H1 (cell line): ENCODE data around the gene CCDC33. TPM values are rescaled to one million over a fixed set of nuclear protein-coding genes. Genes with fewer than 3 reads are reported as not detected.
A peak's percentile ranks its signal among the peaks of the same experiment; 100 is the strongest.

Source experiments
- CTCF ChIA-PET: fragments of 300-600 bp; sonication (Branson Sonifier 250); formaldehyde crosslinking; loops from one replicate; lab custom pipeline; 2021; ENCODE audit not compliant: partially characterized antibody; lab: Charles Lee
- POLR2A ChIA-PET: fragments of 300-600 bp; sonication (Branson Sonifier 250); formaldehyde crosslinking; loops from one replicate; lab custom pipeline; 2021; ENCODE audit warnings: inconsistent platforms; ENCODE audit not compliant: partially characterized antibody; lab: Charles Lee
- DNase-seq, 2 experiments: peaks; one replicate each; pipeline versions ENCODE4 v3.0.0 to v3.0.0-alpha.2; 2010 to 2022; ENCODE audit warnings: low spot score in 2 of 2, low read depth in 1 of 2, mixed read lengths in 1 of 2
- FAIRE-seq: peaks from 2 replicates; lab custom pipeline; 2011; peaks lifted over from hg19 to GRCh38; lab: Jason Lieb, UNC
- H2AFZ ChIP-seq: 2 replicates; pipeline ENCODE4 v1.8.1; 2012; ENCODE audit warnings: low read length, inconsistent platforms
- H2AK5ac ChIP-seq: 2 replicates; pipeline ENCODE4 v1.6.1; 2013; ENCODE audit warnings: low read depth, low read length
- H2BK120ac ChIP-seq: replicated peaks from 2 replicates; pipeline ENCODE3; 2013; ENCODE audit warnings: low read depth, low read length, inconsistent platforms
- H2BK12ac ChIP-seq: 2 replicates; pipeline ENCODE4 v1.6.1; 2013; ENCODE audit warnings: low read depth, low read length
- H2BK15ac ChIP-seq: 2 replicates; pipeline ENCODE4 v1.6.1; 2013; ENCODE audit warnings: low read length
- H2BK20ac ChIP-seq: 2 replicates; pipeline ENCODE4 v1.6.1; 2013; ENCODE audit warnings: low read length
- H2BK5ac ChIP-seq: 2 replicates; pipeline ENCODE4 v1.6.1; 2013; ENCODE audit warnings: low read depth, low read length
- H3K14ac ChIP-seq: 2 replicates; pipeline ENCODE4 v1.6.1; 2013; ENCODE audit warnings: inconsistent platforms; ENCODE audit not compliant: insufficient read length
- H3K18ac ChIP-seq: 2 replicates; pipeline ENCODE4 v1.6.1; 2013; ENCODE audit warnings: low read length; ENCODE audit errors: extremely low read depth
- H3K23ac ChIP-seq: 2 replicates; pipeline ENCODE4 v1.6.1; 2013; ENCODE audit warnings: inconsistent platforms; ENCODE audit not compliant: insufficient read length
- H3K23me2 ChIP-seq: 2 replicates; pipeline ENCODE4 v1.6.1; 2013; ENCODE audit warnings: low read depth, low read length
- H3K27ac ChIP-seq: 2 replicates; pipeline ENCODE4 v1.6.1; 2011; ENCODE audit warnings: low read depth, low read length, inconsistent platforms
- H3K27me3 ChIP-seq, 4 experiments: replicated peaks in 1 of 4; 1 replicate in 1 of 4; 2 replicates in 3 of 4; pipeline versions ENCODE4 v1.6.1 to v1.8.1; 2011 to 2013; ENCODE audit warnings: low read length in 3 of 4, mild to moderate bottlenecking in 3 of 4, inconsistent platforms in 2 of 4, mixed read lengths in 2 of 4, moderate library complexity in 1 of 4; ENCODE audit not compliant: control insufficient read depth in 3 of 4, insufficient read depth in 3 of 4; ENCODE audit errors: extremely low read depth in 1 of 4
- H3K36me3 ChIP-seq, 4 experiments: 2 replicates each; pipeline versions ENCODE4 v1.6.1 to v1.8.1; 2011 to 2013; ENCODE audit warnings: mild to moderate bottlenecking in 4 of 4, low read length in 3 of 4, moderate library complexity in 2 of 4, control low read depth in 1 of 4, inconsistent platforms in 1 of 4; ENCODE audit not compliant: insufficient read depth in 4 of 4, control insufficient read depth in 2 of 4
- H3K4ac ChIP-seq: replicated peaks from 2 replicates; pipeline ENCODE3; 2013; ENCODE audit warnings: low read length, low read depth, mixed read lengths, inconsistent platforms; ENCODE audit not compliant: insufficient read length
- H3K4me1 ChIP-seq, 4 experiments: replicated peaks in 1 of 4; 1 replicate in 1 of 4; 2 replicates in 3 of 4; pipeline versions ENCODE4 v1.6.1 to v1.8.1; 2011 to 2013; ENCODE audit warnings: low read length in 3 of 4, inconsistent platforms in 2 of 4, mixed read lengths in 1 of 4; ENCODE audit not compliant: insufficient read depth in 4 of 4, control insufficient read depth in 3 of 4
- H3K4me2 ChIP-seq, 2 experiments: 2 replicates each; pipeline versions ENCODE4 v1.6.1 to v1.8.1; 2011 to 2013; ENCODE audit warnings: low read depth in 2 of 2, low read length in 2 of 2, control low read depth in 1 of 2, inconsistent platforms in 1 of 2, mild to moderate bottlenecking in 1 of 2; ENCODE audit not compliant: insufficient read depth in 1 of 2
- H3K4me3 ChIP-seq, 4 experiments: fragments of 200-600, 300-600 bp in 1 of 4; sonication (generic), shearing (Covaris generic), sonication (Bioruptor Twin) in 1 of 4; 2 replicates each; pipeline versions ENCODE4 v1.5.1 to v1.8.1; 2011 to 2016; ENCODE audit warnings: low read length in 4 of 4, low read depth in 3 of 4, control low read depth in 2 of 4, inconsistent platforms in 2 of 4, mild to moderate bottlenecking in 2 of 4, mixed read lengths in 1 of 4, moderate library complexity in 1 of 4; ENCODE audit not compliant: insufficient read depth in 2 of 4; ENCODE audit errors: extremely low read depth in 1 of 4
- H3K56ac ChIP-seq: replicated peaks from 2 replicates; pipeline ENCODE3; 2013; ENCODE audit warnings: low read depth, mild to moderate bottlenecking, mixed read lengths, low read length, inconsistent platforms; ENCODE audit not compliant: insufficient read length
- H3K79me1 ChIP-seq: 2 replicates; pipeline ENCODE4 v1.6.1; 2013; ENCODE audit warnings: low read depth, low read length, control low read depth
- H3K79me2 ChIP-seq, 2 experiments: 2 replicates each; pipeline versions ENCODE4 v1.6.1 to v1.8.1; 2012 to 2013; ENCODE audit warnings: low read length in 2 of 2, mild to moderate bottlenecking in 2 of 2, inconsistent platforms in 1 of 2; ENCODE audit not compliant: insufficient read depth in 2 of 2, control insufficient read depth in 1 of 2
- H3K9ac ChIP-seq, 4 experiments: replicated peaks in 1 of 4; 1 replicate in 1 of 4; 2 replicates in 3 of 4; pipeline versions ENCODE4 v1.6.1 to v1.8.1; 2011 to 2013; ENCODE audit warnings: low read depth in 3 of 4, low read length in 3 of 4, control low read depth in 2 of 4, mild to moderate bottlenecking in 2 of 4, moderate library complexity in 2 of 4, inconsistent platforms in 1 of 4; ENCODE audit errors: extremely low read depth in 1 of 4
- H3K9me3 ChIP-seq, 2 experiments: 2 replicates each; pipeline versions ENCODE4 v1.6.1 to v1.8.1; 2012 to 2013; ENCODE audit warnings: mild to moderate bottlenecking in 2 of 2, moderate library complexity in 2 of 2, control low read depth in 1 of 2, inconsistent platforms in 1 of 2, low read depth in 1 of 2, low read length in 1 of 2, mixed read lengths in 1 of 2; ENCODE audit not compliant: insufficient read depth in 2 of 2
- H4K20me1 ChIP-seq, 2 experiments: replicated peaks in 1 of 2; 2 replicates each; pipeline versions ENCODE3 to v1.8.1; 2011 to 2013; ENCODE audit warnings: inconsistent platforms in 2 of 2, low read length in 2 of 2, mild to moderate bottlenecking in 1 of 2; ENCODE audit not compliant: insufficient read depth in 2 of 2, control insufficient read depth in 1 of 2
- H4K5ac ChIP-seq: 2 replicates; pipeline ENCODE4 v1.6.1; 2013; ENCODE audit warnings: low read length, low read depth, mixed read lengths, inconsistent platforms; ENCODE audit not compliant: insufficient read length
- H4K8ac ChIP-seq: 2 replicates; pipeline ENCODE4 v1.8.0; 2013; ENCODE audit warnings: mild to moderate bottlenecking, moderate library complexity, low read length, inconsistent platforms; ENCODE audit not compliant: insufficient read depth; ENCODE audit errors: extremely low read depth
- H4K91ac ChIP-seq: replicated peaks from 2 replicates; pipeline ENCODE3; 2013; ENCODE audit warnings: low read length, mixed read lengths, inconsistent platforms; ENCODE audit not compliant: insufficient read length
- BACH1 ChIP-seq: IDR thresholded peaks from 2 replicates; pipeline ENCODE4 v1.6.1; 2012; ENCODE audit warnings: low read length, improper control_type of control experiment
- CHD1 ChIP-seq: IDR thresholded peaks from 2 replicates; pipeline ENCODE4 v1.6.1; 2012; ENCODE audit warnings: low read depth, low read length, improper control_type of control experiment
- EP300 ChIP-seq, 2 experiments: IDR thresholded peaks; 1 replicate in 1 of 2; 2 replicates in 1 of 2; pipeline ENCODE4 v1.6.1; 2011 to 2012; ENCODE audit warnings: low read depth in 2 of 2, low read length in 2 of 2, mild to moderate bottlenecking in 2 of 2, borderline replicate concordance in 1 of 2, inconsistent platforms in 1 of 2, moderate library complexity in 1 of 2
- KDM1A ChIP-seq: fragments of 200-600, 300-600 bp; sonication (generic); IDR thresholded peaks from 2 replicates; pipeline ENCODE4 v1.7.1; 2016; ENCODE audit warnings: mild to moderate bottlenecking, low read length, borderline replicate concordance
- MAX ChIP-seq: IDR thresholded peaks from 2 replicates; pipeline ENCODE4 v1.6.1; 2012; ENCODE audit warnings: inconsistent platforms
- NRF1 ChIP-seq: IDR thresholded peaks from 2 replicates; pipeline ENCODE4 v1.6.1; 2011; ENCODE audit warnings: mild to moderate bottlenecking, low read depth, low read length, improper control_type of control experiment
- SIRT6 ChIP-seq: IDR thresholded peaks from one replicate; pipeline ENCODE4 v1.7.1; 2012; ENCODE audit warnings: low read length, inconsistent platforms
- WGBS, 2 experiments: shearing (Covaris generic) in 1 of 2; methylation state at CpG; one replicate each; pipeline versions ENCODE4 v1.1.6 to v1.1.7; 2013 to 2015; ENCODE audit warnings: low lambda C conversion rate in 2 of 2, mixed read lengths in 2 of 2, inconsistent platforms in 1 of 2, low coverage in 1 of 2, missing lambda C conversion rate in 1 of 2; ENCODE audit not compliant: insufficient replicate concordance in 2 of 2, insufficient coverage in 1 of 2, insufficient read length in 1 of 2; ENCODE audit errors: extremely low coverage in 1 of 2, missing lambda C conversion rate in 1 of 2; 5-methylcytosine and 5-hydroxymethylcytosine counted together
- polyA plus RNA-seq, 7 experiments: library from polyadenylated mRNA; depleted of rRNA in 3 of 7; stranded (reverse) in 5 of 7; unstranded in 2 of 7; fragments of >200 nt in 5 of 7; fragments of 200-250 nt in 2 of 7; gene quantifications; 1 replicate in 5 of 7; 2 replicates in 1 of 7; 4 replicates in 1 of 7; pipeline versions ENCODE4 v1.2.1 to v1.2.3, GENCODE V29; 2011 to 2013; ENCODE audit warnings: missing spikeins in 2 of 7, mixed read lengths in 2 of 7
- total RNA-seq: library from RNA; stranded (reverse); fragmentation: NEBNext Ultra II Directional; extraction: Animal tissue kit (Norgen Biotek cat#: 25700); gene quantifications from 2 replicates; pipeline ENCODE4 v1.2.1, GENCODE V29; 2021

CCDC33 gene
- total and polyA plus RNA-seq, 2 of the 8 experiments (the other 6 are each of a cell fraction or from before 2014, with no cell fraction given) = 2.0 to 2.7 TPM

GRCh38 chr15:74384881-74385643 is 148.9 kb downstream of the CCDC33 start:
- Histone ChIP-seq H3K4me1 (peaks cover 0 to 18% (median 8%) of the 10 kb centered on the region in 4 experiments; a peak in 5 of 7 replicates), H3K23ac (no peak overlapping the region), H3K79me2 (no peaks in the 10 kb centered on the region), H4K20me1 (no peaks in the 10 kb centered on the region), H3K27me3 (no peaks in the 10 kb centered on the region), H3K4me2 (no peak overlapping the region), H3K9ac (no peak overlapping the region), H3K36me3 (no peaks in the 10 kb centered on the region), H3K56ac (no peak overlapping the region), H3K9me3 (no peaks in the 10 kb centered on the region), H3K14ac (no peak overlapping the region), H4K8ac (no peak overlapping the region), H2BK20ac (no peak overlapping the region), H3K4me3 (no peak overlapping the region), H3K18ac (no peak overlapping the region), H2BK120ac (no peak overlapping the region), H2BK15ac (no peak overlapping the region), H2AFZ (no peak overlapping the region), H2AK5ac (no peak overlapping the region), H4K91ac (peak overlapping the region; percentile 39), H2BK5ac (0 out of 2 replicates have a peak overlapping the region, but pooled peaks have one; percentile 35), H3K79me1 (no peaks in the 10 kb centered on the region), H3K23me2 (no peaks in the 10 kb centered on the region), H3K4ac (no peak overlapping the region), H2BK12ac (peak overlapping the region; percentile 60; the same call in 1 of the 2 replicates), H3K27ac (no peak overlapping the region), H4K5ac (no peak overlapping the region)
- CTCF ChIA-PET = interaction anchor here (0.6 to 36.8 kb wide), 23 partner anchors 10 to 492 kb away, joined by 3 to 1311 read pairs (median 4); partner anchors contain the start of gene SEMA7A
- no peak for TF ChIP-seq CHD1
- TF ChIP-seq NRF1 = no peak
- no peak for TF ChIP-seq SIRT6
- TF ChIP-seq BACH1 = no peak
- TF ChIP-seq KDM1A = no peak
- no peak for TF ChIP-seq EP300 (IDR thresholded peaks at IDR 0.05; ENCODE audit: borderline replicate concordance in 1 of 2, low read depth in 2 of 2, low read length in 2 of 2)
- 0 out of 2 replicates have a peak, but pooled peaks have one; percentile 13 for TF ChIP-seq MAX
- POLR2A ChIA-PET = interaction anchor here (0.6 to 2.1 kb wide), 7 partner anchors 11 to 76 kb away, joined by 3 to 5 read pairs (median 3); partner anchors contain the start of gene UBL7
- DNase-seq (no peak), FAIRE-seq (no peak)
- WGBS, 2 experiments = 86% methylated on average over 8 of the region's 8 CpGs; no CpG with 5 or more reads in 1 of the 2 experiments
